Esophagus muscularis mucosa (tissue), 4 donors: ENCODE results near the gene TRIM36. TPM values are rescaled to one million over a fixed set of nuclear protein-coding genes. Genes with fewer than 3 reads are reported as not detected.

ENCODE experiments used
- DNase-seq: peaks from one replicate; pipeline ENCODE4 v3.0.0-alpha.2; 2017; ENCODE audit errors: extremely low spot score
- H3K27ac ChIP-seq, 4 donors: fragments of 200-600 bp; sonication (generic); replicated peaks in 1 of 4; 1 replicate in 3 of 4; 2 replicates in 1 of 4; pipeline ENCODE4 v1.5.1; 2016 to 2019; ENCODE audit warnings: mild to moderate bottlenecking in 1 of 4
- H3K27me3 ChIP-seq, 4 donors: fragments of 200-600 bp; sonication (generic); one replicate each; pipeline versions ENCODE4 v1.5.1 to v1.6.0; 2016 to 2019
- H3K36me3 ChIP-seq, 4 donors: fragments of 200-600 bp; sonication (generic); one replicate each; pipeline ENCODE4 v1.5.1; 2016 to 2019
- H3K4me1 ChIP-seq, 4 donors: fragments of 200-600 bp; sonication (generic); one replicate each; pipeline ENCODE4 v1.5.1; 2016 to 2019
- H3K4me3 ChIP-seq, 4 donors: fragments of 200-600 bp; sonication (generic); 1 replicate in 2 of 4; 2 replicates in 2 of 4; pipeline ENCODE4 v1.5.1; 2016 to 2019; ENCODE audit warnings: mild to moderate bottlenecking in 4 of 4, moderate library complexity in 1 of 4
- H3K9me3 ChIP-seq, 4 donors: fragments of 200-600 bp; sonication (generic); 1 replicate in 3 of 4; 2 replicates in 1 of 4; pipeline ENCODE4 v1.5.1; 2016 to 2019
- CTCF ChIP-seq, 3 experiments: fragments of 200-600 bp in 2 of 3; fragments of 450-650 bp in 1 of 3; sonication (generic) in 2 of 3; IDR thresholded peaks; one replicate each; pipeline ENCODE4 v1.5.1; 2017 to 2019; ENCODE audit warnings: antibody characterized with exemption in 3 of 3, mild to moderate bottlenecking in 2 of 3, moderate library complexity in 1 of 3
- EP300 ChIP-seq: sonication (generic); formaldehyde crosslinking; IDR thresholded peaks from one replicate; pipeline ENCODE4 v1.6.1; 2017; ENCODE audit warnings: antibody characterized with exemption
- POLR2A ChIP-seq: fragments of 450-650 bp; IDR thresholded peaks from one replicate; pipeline ENCODE4 v1.6.1; 2017; ENCODE audit warnings: antibody characterized with exemption, moderate library complexity, mild to moderate bottlenecking, low read depth
- POLR2AphosphoS5 ChIP-seq, 2 donors: sonication (generic); formaldehyde crosslinking; IDR thresholded peaks; one replicate each; pipeline ENCODE4 v1.6.1; 2017; ENCODE audit warnings: antibody characterized with exemption in 2 of 2
- WGBS: methylation state at CpG from one replicate; pipeline ENCODE4 v1.1.5; 2018; 5-methylcytosine and 5-hydroxymethylcytosine counted together
- intact Hi-C: fragments of 100-400 bp; cut with DNase I; formaldehyde crosslinking; loops from one replicate; pipeline ENCODE4 v1.15.1; 2023
- total RNA-seq, 4 donors: library from RNA; depleted of rRNA; stranded (reverse); fragments of >200 nt; gene quantifications; one replicate each; pipeline versions ENCODE4 v1.1.0 to v1.2.1, GENCODE V29; 2016

Gene TRIM36
- total RNA-seq, 4 donors from 2014 or later = 1.3 to 5.7 (median 2.8) TPM

GRCh38 chr5:115196161-115196560, 26.5 kb upstream of the TRIM36 start:
- H3K27ac ChIP-seq = no peak overlapping the region
- WGBS = 89% methylated on average over 3 of the region's 3 CpGs
- DNase-seq = no peak
- intact Hi-C loops = no loop called here
- no peaks in the 10 kb centered on the region for H3K4me1 ChIP-seq
- no peaks in the 10 kb centered on the region for H3K27me3 ChIP-seq
- no peak overlapping the region for H3K4me3 ChIP-seq
- no peaks in the 10 kb centered on the region for H3K36me3 ChIP-seq
- H3K9me3 ChIP-seq = no peaks in the 10 kb centered on the region
- no peak for TF ChIP-seq POLR2A
- no peak for TF ChIP-seq EP300
- TF ChIP-seq POLR2AphosphoS5 (IDR thresholded peaks at IDR 0.05) = no peak
- no peak for TF ChIP-seq CTCF (IDR thresholded peaks at IDR 0.05)

- DNase-seq = no peak
- Histone ChIP-seq H3K9me3 (no peaks in the 10 kb centered on the region), H3K4me1 (no peaks in the 10 kb centered on the region), H3K27ac (no peak overlapping the region), H3K4me3 (no peak overlapping the region), H3K36me3 (no peaks in the 10 kb centered on the region), H3K27me3 (peaks cover 0 to 4% (median 0%) of the 10 kb centered on the region in 4 donors)
- 100% methylated on average over 2 of the region's 2 CpGs for WGBS
- intact Hi-C loops = no loop called here
- TF ChIP-seq CTCF (IDR thresholded peaks at IDR 0.05) (no peak), EP300 (no peak), POLR2A (no peak), POLR2AphosphoS5 (IDR thresholded peaks at IDR 0.05) (no peak)
These were observed 25.0 kb upstream of the TRIM36 start for GRCh38 chr5:115194676-115195075.

- H3K27me3 ChIP-seq = peaks cover 0 to 4% (median 0%) of the 10 kb centered on the region in 4 donors
- no peaks in the 10 kb centered on the region for H3K4me1 ChIP-seq
- H3K27ac ChIP-seq = no peak overlapping the region
- H3K36me3 ChIP-seq = no peaks in the 10 kb centered on the region
- H3K4me3 ChIP-seq = no peak overlapping the region
- TF ChIP-seq POLR2A = no peak
- TF ChIP-seq POLR2AphosphoS5 (IDR thresholded peaks at IDR 0.05) = no peak
- no peak for TF ChIP-seq EP300
- TF ChIP-seq CTCF (IDR thresholded peaks at IDR 0.05) = no peak
- H3K9me3 ChIP-seq = no peaks in the 10 kb centered on the region
- no peak for DNase-seq
- intact Hi-C loops = no loop called here
These were observed 23.6 kb upstream of the TRIM36 start for GRCh38 chr5:115193295-115193694.

- Histone ChIP-seq H3K4me3 (no peak overlapping the region), H3K27ac (no peak overlapping the region), H3K9me3 (no peaks in the 10 kb centered on the region), H3K27me3 (peaks cover 0 to 4% (median 0%) of the 10 kb centered on the region in 4 donors), H3K4me1 (no peaks in the 10 kb centered on the region), H3K36me3 (no peaks in the 10 kb centered on the region)
- WGBS = 97% methylated on average over 1 of the region's 1 CpG
- intact Hi-C loops = no loop called here
- TF ChIP-seq POLR2AphosphoS5 (IDR thresholded peaks at IDR 0.05) = no peak
- no peak for TF ChIP-seq POLR2A
- no peak for TF ChIP-seq EP300
- no peak for TF ChIP-seq CTCF (IDR thresholded peaks at IDR 0.05)
- DNase-seq = no peak
These were observed 22.4 kb upstream of the TRIM36 start for GRCh38 chr5:115192098-115192497.

- 55% methylated on average over 8 of the region's 8 CpGs for WGBS
These were observed 21.8 kb upstream of the TRIM36 start for GRCh38 chr5:115191474-115192031.

More at GRCh38 chr5:115191474-115192031, 21.8 kb upstream of the TRIM36 start:
- Histone ChIP-seq H3K9me3 (no peaks in the 10 kb centered on the region), H3K27me3 (peaks cover 0 to 4% (median 0%) of the 10 kb centered on the region in 4 donors), H3K4me3 (no peak overlapping the region), H3K4me1 (no peaks in the 10 kb centered on the region), H3K27ac (no peak overlapping the region), H3K36me3 (no peaks in the 10 kb centered on the region)
- no peak for DNase-seq
- intact Hi-C loops = no loop called here
- TF ChIP-seq CTCF (IDR thresholded peaks at IDR 0.05) = no peak
- TF ChIP-seq EP300 = no peak
- no peak for TF ChIP-seq POLR2A
- no peak for TF ChIP-seq POLR2AphosphoS5 (IDR thresholded peaks at IDR 0.05)
